ES-I3 (cell line): ENCODE results near the gene SCAI.
"Not testable (repeated sequence)": the region's sequence is repeated elsewhere in the genome, so short reads cannot be mapped to it uniquely, and the experiment has no call there.

Experiments
- H3K36me3 ChIP-seq: 2 replicates; pipeline ENCODE4 v1.6.1; 2013; ENCODE audit warnings: mild to moderate bottlenecking, low read length, control low read depth, moderate library complexity; ENCODE audit not compliant: insufficient read depth
- H3K4me1 ChIP-seq: 2 replicates; pipeline ENCODE4 v1.6.1; 2013; ENCODE audit warnings: mild to moderate bottlenecking, control low read depth, low read length; ENCODE audit not compliant: insufficient read depth
- H3K9ac ChIP-seq: 2 replicates; pipeline ENCODE4 v1.6.1; 2013; ENCODE audit warnings: low read depth, mild to moderate bottlenecking, low read length, moderate library complexity
- H3K9me3 ChIP-seq: 2 replicates; pipeline ENCODE4 v1.6.1; 2013; ENCODE audit warnings: mild to moderate bottlenecking, low read length, moderate library complexity; ENCODE audit not compliant: control insufficient read depth, insufficient read depth

Gene SCAI

GRCh38 chr9:124946167-124946566 lies 197.2 kb downstream of the SCAI start:
- Histone ChIP-seq H3K9ac (no peak overlapping the region), H3K9me3 (no peaks in the 10 kb centered on the region), H3K4me1 (no peaks in the 10 kb centered on the region), H3K36me3 (no peaks in the 10 kb centered on the region)

- H3K9ac ChIP-seq, result peak overlapping the region; percentile 82
- H3K4me1 ChIP-seq, result 0 out of 2 replicates have a peak, but pooled peaks cover 5% of the 10 kb centered on the region
- H3K36me3 ChIP-seq, result no peaks in the 10 kb centered on the region
- H3K9me3 ChIP-seq, result no peaks in the 10 kb centered on the region
Observed at GRCh38 chr9:124941679-124942561, 201.4 kb downstream of the SCAI start.

GRCh38 chr9:124940894-124941678 lies 202.2 kb downstream of the SCAI start, which contains the start of gene GOLGA1:
TSS of gene GOLGA1 (minus strand) at chr9:124941083. CDS start at chr9:124938711, 2,372 bp downstream.
- Histone ChIP-seq H3K4me1 (0 out of 2 replicates have a peak, but pooled peaks cover 5% of the 10 kb centered on the region), H3K36me3 (no peaks in the 10 kb centered on the region), H3K9me3 (no peaks in the 10 kb centered on the region), H3K9ac (peak within 1 kb of the TSS; percentile 82)

- Histone ChIP-seq H3K9ac (peak overlapping the region; percentile 82), H3K4me1 (0 out of 2 replicates have a peak, but pooled peaks cover 5% of the 10 kb centered on the region), H3K36me3 (no peaks in the 10 kb centered on the region), H3K9me3 (no peaks in the 10 kb centered on the region)
Observed at GRCh38 chr9:124940521-124940893, 202.8 kb downstream of the SCAI start.

- Histone ChIP-seq H3K9me3 (no peaks in the 10 kb centered on the region), H3K4me1 (0 out of 2 replicates have a peak, but pooled peaks cover 5% of the 10 kb centered on the region), H3K9ac (peak overlapping the region; percentile 82), H3K36me3 (no peaks in the 10 kb centered on the region)
Observed at GRCh38 chr9:124939944-124940343, 203.4 kb downstream of the SCAI start.

- Histone ChIP-seq H3K9me3 (no peaks in the 10 kb centered on the region), H3K36me3 (no peaks in the 10 kb centered on the region; the same call in 1 of the 2 replicates), H3K9ac (no peak overlapping the region), H3K4me1 (no peaks in the 10 kb centered on the region)
Observed at GRCh38 chr9:124934290-124934689, 209.0 kb downstream of the SCAI start.

- Histone ChIP-seq H3K36me3 (no peaks in the 10 kb centered on the region; the same call in none of the 2 replicates), H3K4me1 (no peaks in the 10 kb centered on the region), H3K9ac (no peak overlapping the region), H3K9me3 (no peaks in the 10 kb centered on the region)
Observed at GRCh38 chr9:124932333-124932732, 211.0 kb downstream of the SCAI start.

GRCh38 chr9:124929464-124929863 lies 213.9 kb downstream of the SCAI start:
- Histone ChIP-seq H3K9me3 (no peaks in the 10 kb centered on the region), H3K9ac (no peak overlapping the region), H3K36me3 (peaks cover 3% of the 10 kb centered on the region), H3K4me1 (no peaks in the 10 kb centered on the region)

- Histone ChIP-seq H3K36me3 (peaks cover 3% of the 10 kb centered on the region), H3K9me3 (no peaks in the 10 kb centered on the region), H3K4me1 (no peaks in the 10 kb centered on the region), H3K9ac (no peak overlapping the region)
Observed at GRCh38 chr9:124928116-124928515, 215.2 kb downstream of the SCAI start.

GRCh38 chr9:124920394-124920793 lies 222.9 kb downstream of the SCAI start:
- H3K9me3 ChIP-seq, H3K9ac ChIP-seq, H3K4me1 ChIP-seq, H3K36me3 ChIP-seq: not testable (repeated sequence)

- no peak overlapping the region for H3K9ac ChIP-seq
- H3K9me3 ChIP-seq, result no peaks in the 10 kb centered on the region
- H3K4me1 ChIP-seq, result no peaks in the 10 kb centered on the region
- no peaks in the 10 kb centered on the region for H3K36me3 ChIP-seq
Observed at GRCh38 chr9:124914753-124915405, 228.4 kb downstream of the SCAI start.

- Histone ChIP-seq H3K36me3 (no peaks in the 10 kb centered on the region), H3K4me1 (no peaks in the 10 kb centered on the region)
Observed at GRCh38 chr9:124913378-124913777, 229.9 kb downstream of the SCAI start.

GRCh38 chr9:124911766-124912165 lies 231.6 kb downstream of the SCAI start:
- Histone ChIP-seq H3K36me3 (no peaks in the 10 kb centered on the region), H3K4me1 (no peaks in the 10 kb centered on the region)

More at GRCh38 chr9:124913378-124913777, 229.9 kb downstream of the SCAI start:
- Histone ChIP-seq H3K9ac (no peak overlapping the region), H3K9me3 (no peaks in the 10 kb centered on the region)

GRCh38 chr9:124908098-124908497 lies 235.2 kb downstream of the SCAI start:
- H3K9ac ChIP-seq, result no peak overlapping the region
- H3K36me3 ChIP-seq, result no peaks in the 10 kb centered on the region
- no peaks in the 10 kb centered on the region for H3K4me1 ChIP-seq

More at GRCh38 chr9:124911766-124912165, 231.6 kb downstream of the SCAI start:
- no peaks in the 10 kb centered on the region for H3K9me3 ChIP-seq
- H3K9ac ChIP-seq, result no peak overlapping the region

More at GRCh38 chr9:124908098-124908497, 235.2 kb downstream of the SCAI start:
- H3K9me3 ChIP-seq, result no peaks in the 10 kb centered on the region
